HT1080 (cell line): ENCODE data around the gene OGDH. TPM values are rescaled to one million over a fixed set of nuclear protein-coding genes. Genes with fewer than 3 reads are reported as not detected.

Experiments
- DNase-seq: peaks from one replicate; pipeline ENCODE4 v3.0.0-alpha.2; 2015; ENCODE audit warnings: low read depth
- total RNA-seq: library from RNA; depleted of rRNA; stranded (reverse); fragments of >200 nt; shearing (Covaris generic); gene quantifications from 2 replicates; pipeline ENCODE4 v1.2.3, GENCODE V29; 2014

OGDH gene
- total RNA-seq, 1 experiment from 2014 or later = 41.9 TPM

DNA sequence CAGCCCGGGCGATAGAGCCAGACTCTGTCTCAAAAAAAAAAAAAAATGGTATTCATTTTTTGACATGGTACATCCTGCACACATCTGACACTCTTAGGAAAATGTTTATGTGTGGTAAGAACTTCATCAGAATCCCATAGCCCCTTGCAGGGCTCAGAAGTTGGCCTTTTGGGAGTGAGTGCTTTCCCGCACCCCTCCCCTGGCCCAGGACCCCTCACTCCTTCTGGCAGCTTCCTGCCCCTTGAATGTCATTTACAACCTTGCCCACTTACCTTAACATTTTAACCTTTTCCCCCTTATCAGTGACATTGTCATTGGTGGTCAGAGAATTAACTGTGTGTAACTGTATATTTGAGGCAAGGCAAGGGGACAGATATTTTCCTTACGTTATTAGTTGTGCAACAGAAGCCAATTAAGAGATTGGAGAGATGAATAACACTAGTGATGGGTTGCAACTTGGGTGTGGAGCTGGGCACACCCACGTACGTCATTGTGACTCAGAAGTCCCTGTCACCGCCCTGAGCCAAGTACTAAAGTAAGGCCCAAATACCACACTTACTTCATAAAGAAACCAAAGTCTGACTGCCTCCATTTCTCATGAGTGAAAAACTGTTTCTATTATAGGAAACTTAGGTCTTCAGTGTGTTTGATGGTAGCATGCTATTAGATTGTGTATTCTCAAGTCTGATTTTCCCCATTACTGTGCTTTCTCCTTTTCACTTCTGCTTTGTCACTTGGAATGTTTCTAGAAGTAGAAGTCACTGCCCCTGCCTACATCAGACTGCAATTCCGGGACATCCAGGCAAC, 31.6 kb downstream of the OGDH start:
- DNase-seq = peak; percentile 91

DNA sequence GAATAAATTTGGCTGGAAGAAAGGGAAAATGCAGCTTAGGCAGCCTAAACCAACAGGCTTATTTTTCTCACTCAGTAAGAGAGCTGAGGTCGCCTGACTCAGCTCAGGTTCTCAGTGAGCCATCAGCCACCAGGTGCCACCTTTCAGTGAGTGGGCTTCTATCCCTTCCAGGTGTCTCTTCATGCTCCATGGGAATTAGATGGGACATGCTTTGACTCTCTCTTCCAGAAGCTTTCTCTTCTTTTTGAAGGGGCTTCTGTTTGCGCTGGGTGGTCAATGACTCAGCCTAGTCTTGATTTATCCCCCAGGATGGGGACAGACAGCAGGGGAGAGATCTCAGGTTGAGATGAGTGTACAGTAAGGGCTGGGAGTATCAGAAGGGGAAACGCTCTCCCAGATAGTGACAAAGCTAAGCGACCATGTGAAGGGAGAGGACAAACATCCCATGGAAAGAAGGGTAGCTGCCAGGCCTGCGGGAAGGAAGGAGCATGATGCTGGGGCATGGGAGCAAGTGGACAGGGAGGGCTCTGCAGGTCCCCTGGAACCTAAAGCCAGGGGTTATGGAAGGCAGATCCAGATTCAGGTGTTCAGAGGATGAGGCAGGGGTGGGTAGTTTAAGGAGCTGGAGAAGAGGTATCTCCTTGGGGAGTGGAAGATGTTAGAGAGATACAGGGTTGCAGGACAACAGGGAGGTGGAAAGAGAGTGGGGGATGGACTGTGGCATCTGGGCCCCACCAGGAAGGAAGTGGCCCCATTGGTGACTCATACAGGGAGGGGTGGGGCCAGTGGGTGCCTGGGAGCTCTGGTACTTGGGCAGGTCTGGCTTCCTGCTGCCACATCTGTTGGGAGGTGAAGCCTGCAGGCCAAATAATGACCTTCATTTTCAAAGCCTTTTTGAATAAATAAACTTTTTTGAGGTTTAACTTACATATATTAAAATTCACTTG, 32.5 kb downstream of the OGDH start:
- peak; percentile 96 for DNase-seq

DNA sequence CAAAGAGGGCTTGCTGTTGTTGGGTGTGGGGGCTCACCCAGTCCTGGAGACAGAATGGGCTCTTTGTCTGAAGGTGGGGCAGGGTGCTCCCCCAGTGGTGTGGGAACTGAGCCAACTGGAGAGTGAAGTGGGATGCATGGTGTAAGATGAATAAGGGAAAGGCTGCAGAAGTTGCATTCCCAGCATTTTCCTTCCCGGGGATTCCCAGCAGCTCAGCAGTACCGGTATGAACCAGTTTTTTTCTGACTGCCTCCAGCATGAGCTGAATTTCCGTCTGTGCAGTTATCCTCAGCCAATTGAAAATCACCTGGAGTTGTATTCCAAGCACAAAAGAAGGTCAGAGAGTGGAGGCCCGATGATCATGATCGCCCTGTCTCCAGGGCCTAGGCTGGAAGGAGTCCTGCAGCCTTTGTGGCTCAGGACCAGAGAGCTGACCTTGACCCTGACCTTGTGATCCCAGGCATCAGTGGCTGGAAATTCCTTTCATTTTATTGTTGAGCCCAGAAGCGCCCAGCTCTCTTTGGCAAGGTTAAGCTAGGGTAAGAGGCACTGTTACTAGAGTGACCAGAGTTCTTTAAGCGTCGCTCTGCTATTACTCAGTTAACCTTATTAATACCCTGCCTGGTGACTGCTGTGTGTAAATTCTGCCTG, 33.4 kb downstream of the OGDH start:
- DNase-seq = peak; percentile 96

DNA sequence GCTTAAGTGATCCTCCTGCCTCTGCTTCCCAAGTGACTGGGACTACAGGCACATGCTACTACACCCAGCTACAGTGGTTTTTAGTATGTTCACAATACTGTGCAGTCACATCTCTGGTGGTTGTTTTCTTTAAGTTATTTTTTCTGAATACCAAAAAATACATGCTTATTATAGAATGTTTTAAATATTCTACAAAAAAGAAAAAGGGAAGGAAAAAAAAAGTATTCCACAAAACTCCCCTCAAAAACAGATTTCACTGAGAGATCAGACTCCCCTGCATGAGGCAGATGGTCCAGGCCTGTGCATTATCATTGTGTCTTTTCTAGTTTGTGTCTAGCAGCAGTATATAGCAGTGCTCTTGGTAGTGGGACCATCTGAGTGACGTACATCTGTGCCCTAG, 36.8 kb downstream of the OGDH start:
- DNase-seq = no peak

DNA sequence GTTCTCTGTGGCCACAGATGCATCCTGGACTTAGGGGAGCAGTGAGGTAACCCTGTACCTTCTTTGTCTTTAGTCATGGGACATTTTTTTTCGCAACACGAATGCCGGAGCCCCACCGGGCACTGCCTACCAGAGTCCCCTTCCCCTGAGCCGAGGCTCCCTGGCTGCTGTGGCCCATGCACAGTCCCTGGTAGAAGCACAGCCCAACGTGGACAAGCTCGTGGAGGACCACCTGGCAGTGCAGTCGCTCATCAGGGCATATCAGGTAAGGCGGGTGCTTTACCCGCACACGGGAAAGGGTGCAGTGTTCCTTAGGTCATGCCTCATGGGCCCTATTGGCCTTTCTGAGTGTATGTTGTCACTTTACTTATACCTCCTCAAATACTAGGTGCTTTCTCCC, 38.8 kb downstream of the OGDH start:
- no peak for DNase-seq

DNA sequence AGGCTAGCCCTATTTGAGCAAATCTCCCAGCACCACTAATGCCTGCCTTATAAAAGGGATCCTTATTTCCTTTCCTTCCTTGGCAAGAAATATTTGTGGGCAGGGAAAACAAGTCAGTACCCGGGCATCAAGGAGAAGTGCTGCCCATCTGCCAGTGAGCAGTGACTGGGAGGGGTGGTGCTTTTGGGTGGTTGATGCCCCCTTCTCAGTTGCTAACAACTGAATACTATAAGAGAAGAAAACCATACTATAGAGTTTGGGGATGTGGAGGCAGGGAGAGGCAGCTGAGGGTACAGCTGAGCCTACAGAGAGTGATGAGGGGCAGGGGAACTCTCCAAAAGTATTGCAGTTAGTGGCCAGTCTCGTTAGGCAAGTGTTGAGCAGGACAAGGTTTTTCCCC, 39.3 kb downstream of the OGDH start:
- no peak for DNase-seq

DNA sequence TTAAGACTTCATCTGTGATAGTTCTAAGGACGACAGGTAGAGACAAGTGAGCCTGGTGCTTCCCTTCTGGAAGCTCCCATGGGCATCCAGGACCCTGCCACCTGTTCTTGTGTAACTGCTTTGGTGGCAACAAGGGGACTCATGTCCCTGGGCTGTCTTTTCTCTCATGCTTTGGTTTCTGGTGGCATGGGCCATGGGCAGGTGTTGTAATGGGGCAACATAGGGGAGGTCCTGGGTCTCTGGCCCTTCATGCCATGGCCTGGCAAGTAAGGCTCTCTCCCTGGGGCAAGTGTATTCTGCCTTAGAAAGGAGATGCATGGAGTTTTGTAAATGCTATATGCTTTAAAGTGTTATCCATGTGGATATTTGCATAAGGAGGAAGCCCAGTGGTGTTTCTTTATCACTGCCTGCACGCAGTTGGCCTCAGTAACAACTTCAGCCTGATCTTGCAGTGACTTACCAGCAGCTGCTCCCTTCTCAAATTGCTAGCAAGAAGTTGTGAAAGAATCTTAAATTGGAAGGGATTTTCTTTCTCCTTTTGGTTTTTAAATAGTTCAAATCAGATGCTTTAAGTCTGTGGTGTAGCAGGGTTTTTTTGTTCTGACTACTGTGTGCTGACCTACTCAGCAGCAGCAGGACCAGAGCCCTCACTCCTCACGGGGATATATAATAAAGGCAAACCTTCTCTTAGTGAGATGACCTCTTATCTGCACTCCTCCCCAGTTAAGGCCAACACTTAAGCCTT, 39.9 kb downstream of the OGDH start:
- no peak for DNase-seq

DNA sequence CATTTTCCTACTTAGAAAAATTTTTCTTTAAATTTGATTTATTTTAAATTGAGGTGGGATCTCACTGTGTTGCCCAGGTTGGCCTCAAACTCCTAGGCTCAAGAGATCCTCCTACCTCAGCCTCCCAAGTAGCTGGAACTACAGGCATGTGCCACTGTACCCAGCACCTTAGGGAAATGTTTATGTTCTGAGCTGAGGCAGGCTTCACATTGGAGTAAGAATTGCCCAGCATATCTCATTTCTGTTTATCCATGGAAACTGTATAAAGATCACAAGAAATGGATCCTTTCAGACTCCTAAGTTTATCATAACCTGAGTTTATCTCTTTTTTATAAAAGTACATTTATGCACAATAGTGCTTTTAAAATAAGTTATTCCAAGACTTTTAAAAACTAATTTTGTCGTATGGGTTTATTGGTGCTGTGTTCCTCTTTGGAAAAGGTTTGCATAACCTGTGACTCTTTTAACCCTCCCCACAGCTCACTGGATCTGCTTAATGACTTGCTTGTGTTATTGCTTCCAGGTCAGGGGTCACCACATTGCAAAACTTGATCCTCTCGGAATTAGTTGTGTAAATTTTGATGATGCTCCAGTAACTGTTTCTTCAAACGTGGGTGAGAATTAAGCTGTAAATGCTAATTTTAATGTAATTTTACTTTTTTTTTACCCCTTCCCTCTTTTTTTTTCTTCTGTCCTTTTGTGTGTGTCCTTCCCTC, 40.7 kb downstream of the OGDH start:
- DNase-seq = no peak

DNA sequence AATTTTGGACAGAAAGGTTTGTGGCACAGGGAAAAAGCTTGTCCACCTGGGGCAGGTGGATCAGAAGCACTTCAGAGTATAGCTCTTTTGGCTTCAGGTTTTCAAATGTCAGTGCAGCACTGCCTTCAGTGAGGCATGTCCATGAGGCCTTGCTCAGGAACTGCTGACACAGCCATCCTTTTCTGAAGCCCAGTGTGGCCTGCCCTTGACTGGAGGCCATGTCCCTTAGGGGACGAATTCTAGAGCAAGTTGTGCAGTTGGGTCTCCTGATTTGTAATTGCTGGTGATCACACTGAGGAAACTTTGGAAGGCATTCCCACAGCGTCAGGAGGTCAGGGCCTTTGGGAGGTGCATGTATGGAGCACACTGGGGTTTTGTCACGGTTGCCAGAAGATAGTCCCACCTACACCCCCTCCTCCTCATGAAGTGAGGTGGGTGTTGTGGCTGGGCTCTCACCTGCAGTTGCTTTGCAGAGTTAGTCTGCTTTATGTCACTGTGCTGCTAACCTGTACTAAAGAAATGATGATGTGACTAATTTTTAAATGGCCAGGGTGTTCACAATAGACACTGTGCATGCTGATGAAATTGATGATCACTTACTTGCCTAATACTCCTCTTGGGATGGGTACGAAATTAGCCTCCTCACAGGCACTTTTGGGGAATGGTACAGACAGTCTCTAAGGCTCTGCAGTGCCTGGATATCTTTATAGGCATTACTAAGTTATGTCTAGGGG, 41.7 kb downstream of the OGDH start:
- DNase-seq = no peak

DNA sequence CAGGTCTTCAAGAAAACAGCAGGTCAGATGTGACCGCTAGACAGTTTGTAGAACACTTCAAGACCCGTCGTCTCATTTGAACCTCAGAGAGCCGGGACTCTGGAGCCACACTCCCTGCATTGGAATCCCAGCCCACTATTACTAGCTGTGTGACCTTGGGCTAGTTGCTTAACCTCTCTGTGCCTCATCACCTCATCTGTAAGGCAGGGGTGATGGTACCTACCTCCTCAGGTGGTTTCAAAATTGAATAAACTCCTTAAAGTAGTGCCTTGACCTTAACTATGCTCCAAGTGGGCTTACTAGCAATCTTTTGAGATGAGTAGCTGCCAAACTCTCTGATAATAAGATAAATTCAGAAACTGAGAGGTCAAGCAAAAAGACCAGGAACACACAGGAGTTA, 43.8 kb downstream of the OGDH start:
- no peak for DNase-seq

DNA sequence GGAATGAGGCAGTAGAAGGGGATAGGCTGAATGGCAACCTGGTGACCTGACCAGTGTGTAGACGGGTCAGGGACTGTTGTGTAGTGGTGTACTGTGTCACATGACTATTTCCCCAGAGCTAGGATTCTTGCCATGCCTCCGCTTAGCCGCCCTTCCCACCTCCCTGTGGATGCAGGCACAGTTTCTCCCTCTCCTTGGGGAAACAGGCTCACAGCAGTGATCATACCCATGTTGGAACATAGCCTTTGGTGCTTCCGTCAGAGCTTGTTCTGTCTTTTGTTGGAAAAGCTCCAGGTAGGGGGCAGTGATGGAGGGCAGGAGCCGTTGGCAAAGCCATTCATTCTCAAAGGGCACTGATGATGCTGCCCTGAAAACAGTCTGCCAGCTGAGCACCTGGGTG, 44.3 kb downstream of the OGDH start:
- DNase-seq = no peak

DNA sequence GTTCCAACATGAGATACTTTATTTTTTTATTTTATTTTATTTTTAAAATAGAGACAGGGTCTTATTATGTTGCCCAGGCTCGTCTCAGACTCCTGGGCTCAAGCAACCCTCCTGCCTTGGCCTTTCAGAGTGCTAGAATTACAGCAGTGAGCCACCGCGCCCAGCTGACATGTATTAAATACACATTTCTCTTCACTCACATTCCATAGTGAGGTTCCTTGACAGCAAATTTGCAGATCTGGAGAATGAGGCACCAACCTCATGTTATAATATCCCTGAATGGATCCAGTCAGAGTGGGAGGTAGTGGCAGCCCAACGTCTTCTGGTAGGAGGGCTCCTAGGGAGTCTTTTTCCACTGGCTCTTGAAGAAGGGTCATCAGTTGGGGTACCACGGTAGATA, 46.1 kb downstream of the OGDH start:
- no peak for DNase-seq

DNA sequence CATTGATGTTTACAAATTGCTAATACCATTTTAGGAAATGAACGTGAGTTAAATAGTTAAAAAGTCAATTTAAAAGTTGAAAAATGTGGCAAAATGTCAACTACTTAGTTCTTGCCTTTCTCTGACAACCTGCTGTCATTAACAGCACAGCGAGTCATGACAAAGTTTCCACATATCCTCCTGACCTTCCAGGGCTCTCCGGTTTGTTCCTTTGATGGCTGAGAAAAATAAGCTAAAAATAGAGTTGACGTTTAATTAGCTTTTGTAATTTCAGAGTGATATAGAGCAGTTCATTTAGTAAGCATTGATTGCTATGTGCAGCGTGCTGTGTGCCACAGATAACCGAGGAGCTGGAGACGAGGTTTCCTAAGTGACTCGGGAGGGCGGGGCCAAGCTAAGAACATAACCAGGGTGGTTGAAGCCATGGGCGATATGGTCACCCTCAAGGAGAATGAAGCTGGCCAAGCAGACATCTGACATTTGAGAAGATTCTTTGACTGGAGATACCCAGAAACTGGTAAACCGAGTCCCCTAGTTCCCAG, 47.9 kb downstream of the OGDH start:
- DNase-seq = no peak

DNA sequence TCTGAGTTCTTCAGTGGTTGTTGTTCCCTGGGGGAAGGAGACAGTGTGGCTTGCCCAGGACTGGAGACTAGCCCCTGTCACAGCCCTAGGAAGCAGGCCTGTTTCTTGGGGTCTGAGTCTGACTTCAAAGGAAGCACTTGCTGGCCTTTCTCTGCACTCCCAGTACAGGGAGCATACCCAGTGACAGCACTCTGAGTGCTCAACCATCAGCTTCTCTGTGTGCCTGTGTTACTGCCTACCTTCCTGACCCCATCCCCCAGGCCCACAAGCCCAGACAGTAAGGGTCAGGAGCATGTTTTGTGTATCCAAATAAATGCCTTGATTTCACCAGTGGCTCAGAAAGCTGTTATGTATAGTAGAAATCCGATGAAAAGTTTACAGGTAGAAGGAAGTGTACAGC, 48.9 kb downstream of the OGDH start:
- DNase-seq = no peak

DNA sequence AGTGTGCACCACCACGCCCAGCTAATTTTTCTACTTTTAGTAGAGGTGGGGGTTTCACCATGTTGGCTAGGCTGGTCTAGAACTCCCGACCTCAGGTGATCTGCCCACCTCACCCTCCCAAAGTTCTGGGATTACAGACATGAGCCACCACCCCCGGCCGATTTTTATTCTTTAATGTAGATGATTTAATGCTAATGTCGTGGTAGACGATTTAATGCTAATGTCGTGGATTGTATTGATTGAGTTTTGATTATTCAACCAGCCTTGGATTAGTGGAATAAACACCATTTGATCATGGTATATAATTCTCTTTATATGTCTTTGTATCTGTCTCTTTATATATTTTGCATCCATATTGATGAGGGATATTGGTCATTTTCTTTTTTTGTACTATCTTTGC, 52.6 kb downstream of the OGDH start:
- DNase-seq = no peak

DNA sequence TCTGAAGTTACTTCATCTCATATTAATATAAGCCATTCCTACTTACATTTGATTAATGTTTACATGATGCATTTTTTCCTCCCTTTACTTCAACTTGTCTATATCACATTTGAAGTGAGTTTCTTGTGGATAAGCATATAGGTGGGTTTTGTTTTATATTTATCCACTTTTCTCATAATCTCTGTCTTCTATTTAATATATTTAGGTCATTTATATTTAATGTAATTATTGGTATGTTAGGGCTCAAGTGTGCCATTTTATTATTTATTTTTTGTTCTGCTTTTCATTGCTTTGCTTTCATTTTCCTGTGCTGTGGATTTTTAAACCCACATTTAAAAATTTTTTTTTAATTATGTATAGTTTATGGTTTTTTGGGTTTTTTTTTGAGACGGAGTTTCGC, 54.8 kb downstream of the OGDH start:
- DNase-seq = no peak

DNA sequence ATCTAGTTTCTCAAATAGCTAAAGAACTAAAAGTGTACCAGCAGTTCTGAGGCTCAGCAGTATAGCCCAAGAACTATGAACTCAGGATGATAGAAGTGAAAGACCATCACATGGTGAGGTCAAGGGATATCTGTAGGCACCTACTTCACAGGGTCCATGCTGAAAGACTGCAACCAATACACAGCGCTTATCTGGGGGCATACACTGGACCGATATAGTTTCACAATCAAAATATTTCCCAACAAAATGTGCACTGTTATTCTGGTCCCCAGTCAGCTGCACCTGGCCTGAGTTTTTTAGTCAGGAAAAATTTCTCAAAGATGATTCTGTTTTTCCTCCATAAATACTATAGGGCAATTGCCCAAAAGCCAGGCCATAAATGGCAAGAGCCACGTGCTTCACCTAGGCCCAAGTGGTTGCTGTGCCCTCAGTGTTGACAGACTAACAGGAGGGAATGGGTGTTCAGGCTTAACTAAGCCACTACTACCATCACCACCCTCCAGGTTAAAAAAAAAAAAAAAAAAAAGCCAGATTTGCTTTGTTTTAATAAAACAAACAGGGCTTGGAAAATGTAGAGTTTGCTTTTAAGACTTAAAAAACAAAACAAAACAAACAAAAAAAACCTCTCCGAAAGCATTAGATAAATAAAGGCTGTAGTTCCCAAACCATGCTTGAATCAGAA, 58.5 kb downstream of the OGDH start:
- no peak for DNase-seq

DNA sequence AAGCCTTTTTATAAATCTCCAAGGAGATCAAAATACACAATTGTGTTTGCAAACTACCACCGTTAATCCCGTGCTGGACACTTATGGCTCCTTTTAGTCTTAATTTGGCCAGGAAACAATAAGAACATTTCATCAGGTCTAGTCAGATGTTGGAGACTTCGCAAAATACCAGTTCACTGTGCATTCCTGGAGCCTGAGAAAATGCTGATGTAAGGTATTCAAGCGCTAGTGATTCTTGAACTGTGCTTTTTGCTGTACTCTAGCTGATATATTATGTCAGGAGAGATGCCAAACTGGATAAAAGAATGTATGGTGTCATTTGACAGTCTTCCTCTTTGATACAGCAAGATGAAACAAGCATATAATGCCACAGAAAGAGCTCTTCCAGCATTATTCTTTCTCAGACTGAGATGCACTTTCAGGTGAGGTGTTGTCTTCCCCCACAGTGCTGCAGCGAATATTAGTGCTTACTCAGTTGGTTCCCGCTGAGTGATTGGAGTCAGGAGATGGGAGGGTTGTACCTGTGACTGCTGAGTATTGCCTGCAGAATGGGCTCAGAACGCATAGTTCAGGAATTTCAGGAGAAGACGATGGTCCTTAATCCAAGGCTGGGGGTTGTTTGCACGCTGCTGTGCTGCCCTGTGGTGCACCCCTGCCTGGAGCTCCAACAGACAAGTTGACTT, 59.2 kb downstream of the OGDH start:
- DNase-seq = no peak
